ENCODE results near the gene TMEM165.

GRCh38 chr4:55354648-55355047, 41.1 kb upstream of the TMEM165 start:
- no peak for TF ChIP-seq CTCF (IDR thresholded peaks at IDR 0.05; ENCODE audit: low read length)
- no peak for TF ChIP-seq EZH2 (IDR thresholded peaks at IDR 0.05; ENCODE audit: borderline replicate concordance, low read length)
